ENCODE data around the gene SRPX.

DNA sequence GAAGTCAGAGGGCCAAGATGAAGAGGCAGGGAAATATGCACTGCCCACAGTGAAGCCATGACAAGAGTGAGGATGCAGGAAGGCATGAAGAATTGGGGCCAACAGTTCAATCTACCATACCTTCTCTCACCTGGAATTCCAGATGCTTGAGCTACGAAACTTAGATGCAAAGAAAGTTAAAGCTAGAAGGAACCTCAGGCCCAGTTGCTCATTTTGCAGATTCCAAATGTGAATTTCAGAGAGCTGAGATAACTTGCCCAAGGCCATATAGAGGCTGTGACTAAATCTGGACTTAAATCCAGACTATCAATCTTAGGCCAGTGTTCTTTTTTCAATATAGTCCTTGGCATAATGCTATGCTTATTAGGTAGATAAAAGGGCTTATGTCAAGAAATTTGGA, 92.7 kb downstream of the SRPX start:
- TF ChIP-seq, protein P1, sequence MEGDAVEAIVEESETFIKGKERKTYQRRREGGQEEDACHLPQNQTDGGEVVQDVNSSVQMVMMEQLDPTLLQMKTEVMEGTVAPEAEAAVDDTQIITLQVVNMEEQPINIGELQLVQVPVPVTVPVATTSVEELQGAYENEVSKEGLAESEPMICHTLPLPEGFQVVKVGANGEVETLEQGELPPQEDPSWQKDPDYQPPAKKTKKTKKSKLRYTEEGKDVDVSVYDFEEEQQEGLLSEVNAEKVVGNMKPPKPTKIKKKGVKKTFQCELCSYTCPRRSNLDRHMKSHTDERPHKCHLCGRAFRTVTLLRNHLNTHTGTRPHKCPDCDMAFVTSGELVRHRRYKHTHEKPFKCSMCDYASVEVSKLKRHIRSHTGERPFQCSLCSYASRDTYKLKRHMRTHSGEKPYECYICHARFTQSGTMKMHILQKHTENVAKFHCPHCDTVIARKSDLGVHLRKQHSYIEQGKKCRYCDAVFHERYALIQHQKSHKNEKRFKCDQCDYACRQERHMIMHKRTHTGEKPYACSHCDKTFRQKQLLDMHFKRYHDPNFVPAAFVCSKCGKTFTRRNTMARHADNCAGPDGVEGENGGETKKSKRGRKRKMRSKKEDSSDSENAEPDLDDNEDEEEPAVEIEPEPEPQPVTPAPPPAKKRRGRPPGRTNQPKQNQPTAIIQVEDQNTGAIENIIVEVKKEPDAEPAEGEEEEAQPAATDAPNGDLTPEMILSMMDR (IDR thresholded peaks at IDR 0.05) = no peak
- TF ChIP-seq POLR2A (IDR thresholded peaks at IDR 0.05) = no peak
